HepG2 (cell line): ENCODE data around the gene TTLL10. TPM values are rescaled to one million over a fixed set of nuclear protein-coding genes. Genes with fewer than 3 reads are reported as not detected.

Source experiments
- ATAC-seq: fragments of 200-7000 bp; cut with Tn5 transposase; 3 replicates; pipeline ENCODE4 v1.9.1; 2020; ENCODE audit warnings: mild to moderate bottlenecking, moderate library complexity
- BruUV-seq: library from RNA; stranded (reverse); fragments of 400-500 nt; replicated peaks from 2 replicates; lab custom pipeline; 2021; lab: Mats Ljungman, UMichigan
- CTCF ChIA-PET: fragments of 300-600 bp; formaldehyde crosslinking; extraction: SDS; loops from one replicate; lab custom pipeline; 2021; ENCODE audit warnings: low total read pairs, inconsistent platforms, low intra/inter-chr PET ratio; lab: Yijun Ruan, JAX
- POLR2A ChIA-PET: fragments of 350-600 bp; sonication (Branson Sonifier 250); formaldehyde crosslinking; loops from one replicate; lab custom pipeline; 2020; ENCODE audit warnings: antibody characterized with exemption, inconsistent platforms; lab: Yijun Ruan, JAX
- DNase-seq: peaks from one replicate; pipeline ENCODE4 v3.0.0-alpha.2; 2015; ENCODE audit warnings: low spot score
- FAIRE-seq: peaks from 3 replicates; lab custom pipeline; 2011; peaks lifted over from hg19 to GRCh38; lab: Jason Lieb, UNC
- H2AFZ ChIP-seq: one replicate; pipeline ENCODE4 v1.6.1; 2011; ENCODE audit warnings: low read length, inconsistent platforms
- H3K27ac ChIP-seq: fragments of 300-600 bp; 3 replicates; pipeline ENCODE4 v1.8.0; 2011; ENCODE audit warnings: mixed run types, mild to moderate bottlenecking, mixed read lengths, low read length, inconsistent platforms; ENCODE audit not compliant: insufficient read depth; ENCODE audit errors: extremely low read length
- H3K27me3 ChIP-seq, 2 experiments: fragments of 200-600 bp in 1 of 2; 2 replicates in 1 of 2; 3 replicates in 1 of 2; pipeline versions ENCODE4 v1.6.0 to v1.8.0; 2011; ENCODE audit warnings: low read length in 2 of 2, mild to moderate bottlenecking in 2 of 2, moderate library complexity in 2 of 2, inconsistent platforms in 1 of 2; ENCODE audit not compliant: insufficient read depth in 2 of 2, control insufficient read depth in 1 of 2
- H3K36me3 ChIP-seq, 2 experiments: fragments of 200-600 bp in 1 of 2; replicated peaks in 1 of 2; 2 replicates in 1 of 2; 3 replicates in 1 of 2; pipeline versions ENCODE4 v1.5.1 to v1.8.0; 2011; ENCODE audit warnings: low read length in 2 of 2, inconsistent platforms in 1 of 2; ENCODE audit not compliant: insufficient read depth in 2 of 2, control insufficient read depth in 1 of 2
- H3K4me1 ChIP-seq: 2 replicates; pipeline ENCODE4 v1.5.1; 2012; ENCODE audit warnings: low read length, inconsistent platforms; ENCODE audit not compliant: insufficient read depth
- H3K4me2 ChIP-seq: 2 replicates; pipeline ENCODE4 v1.6.0; 2011; ENCODE audit warnings: low read depth, low read length, inconsistent platforms
- H3K4me3 ChIP-seq, 3 experiments: fragments of 200-600 bp in 1 of 3; sonication (generic), shearing (Covaris generic) in 1 of 3; replicated peaks in 1 of 3; 2 replicates each; pipeline ENCODE4 v1.5.1; 2011 to 2016; ENCODE audit warnings: low read length in 3 of 3, inconsistent platforms in 2 of 3, low read depth in 2 of 3, mild to moderate bottlenecking in 2 of 3, control low read depth in 1 of 3, mixed read lengths in 1 of 3; ENCODE audit not compliant: insufficient read depth in 1 of 3
- H3K79me2 ChIP-seq: one replicate; pipeline ENCODE4 v1.6.1; 2011; ENCODE audit warnings: low read length, inconsistent platforms; ENCODE audit not compliant: insufficient read depth
- H3K9ac ChIP-seq: 2 replicates; pipeline ENCODE4 v1.6.0; 2011; ENCODE audit warnings: mild to moderate bottlenecking, low read depth, low read length, inconsistent platforms; ENCODE audit not compliant: insufficient read depth
- H3K9me3 ChIP-seq: 2 replicates; pipeline ENCODE4 v1.5.1; 2012; ENCODE audit warnings: mild to moderate bottlenecking, low read length
- H4K20me1 ChIP-seq: 2 replicates; pipeline ENCODE4 v1.6.0; 2011; ENCODE audit warnings: inconsistent platforms, mild to moderate bottlenecking, low read length, moderate library complexity; ENCODE audit not compliant: insufficient read depth
- ATF7 ChIP-seq, 2 experiments: fragments of 450-650 bp in 1 of 2; sonication (generic) in 1 of 2; formaldehyde crosslinking in 1 of 2; IDR thresholded peaks; 2 replicates each; pipeline versions ENCODE4 v1.4.0 to v1.6.1; 2016 to 2020; ENCODE audit warnings: antibody characterized with exemption in 1 of 2, mild to moderate bottlenecking in 1 of 2, missing genetic modification reagents in 1 of 2
- DNMT1 ChIP-seq: sonication (generic); formaldehyde crosslinking; IDR thresholded peaks from 2 replicates; pipeline ENCODE4 v1.5.1; 2020; ENCODE audit warnings: mild to moderate bottlenecking, missing genetic modification reagents
- FLYWCH1 ChIP-seq: sonication (generic); formaldehyde crosslinking; IDR thresholded peaks from 2 replicates; pipeline ENCODE4 v1.8.1; 2023; ENCODE audit warnings: mild to moderate bottlenecking, missing genetic modification reagents
- FOXK1 ChIP-seq: sonication (generic); formaldehyde crosslinking; IDR thresholded peaks from 2 replicates; pipeline ENCODE4 v1.4.0; 2020; ENCODE audit warnings: low read depth, missing genetic modification reagents, borderline replicate concordance
- MTA3 ChIP-seq: sonication (generic); formaldehyde crosslinking; IDR thresholded peaks from 2 replicates; pipeline ENCODE4 v1.4.0; 2020; ENCODE audit warnings: missing genetic modification reagents
- MXD4 ChIP-seq: IDR thresholded peaks from 2 replicates; pipeline ENCODE4 v1.6.1; 2016; ENCODE audit warnings: mild to moderate bottlenecking, missing biosample characterization, missing genetic modification reagents
- SETDB1 ChIP-seq: sonication (generic); formaldehyde crosslinking; IDR thresholded peaks from 2 replicates; pipeline ENCODE4 v1.5.1; 2020; ENCODE audit warnings: missing genetic modification reagents, mild to moderate bottlenecking, borderline replicate concordance
- TBX3 ChIP-seq: fragments of 450-650 bp; IDR thresholded peaks from 2 replicates; pipeline ENCODE4 v1.6.1; 2017; ENCODE audit warnings: antibody characterized with exemption, mild to moderate bottlenecking, inconsistent platforms, borderline replicate concordance
- XRCC5 ChIP-seq: fragments of 200-400 bp; formaldehyde crosslinking; optimal IDR thresholded peaks from 2 replicates; pipeline ENCODE3; 2017; ENCODE audit warnings: mild to moderate bottlenecking, low read length
- ZNF101 ChIP-seq: sonication (generic); formaldehyde crosslinking; IDR thresholded peaks from 2 replicates; pipeline ENCODE4 v1.4.0; 2020; ENCODE audit warnings: mild to moderate bottlenecking, low read depth, missing genetic modification reagents, borderline replicate concordance
- ZNF430 ChIP-seq: sonication (generic); formaldehyde crosslinking; IDR thresholded peaks from 2 replicates; pipeline ENCODE4 v1.9.0; 2021; ENCODE audit warnings: mild to moderate bottlenecking, missing genetic modification reagents
- ZNF775 ChIP-seq: sonication (generic); formaldehyde crosslinking; IDR thresholded peaks from 2 replicates; pipeline ENCODE4 v1.4.0; 2020; ENCODE audit warnings: missing genetic modification reagents, mild to moderate bottlenecking, moderate library complexity, borderline replicate concordance
- ZNF777 ChIP-seq: sonication (generic); formaldehyde crosslinking; IDR thresholded peaks from 2 replicates; pipeline ENCODE4 v1.4.0; 2020; ENCODE audit warnings: missing genetic modification reagents
- ZNF83 ChIP-seq: sonication (generic); formaldehyde crosslinking; IDR thresholded peaks from 2 replicates; pipeline ENCODE4 v1.4.0; 2020; ENCODE audit warnings: missing genetic modification reagents, mild to moderate bottlenecking, borderline replicate concordance
- ZSCAN31 ChIP-seq: sonication (generic); formaldehyde crosslinking; IDR thresholded peaks from 2 replicates; pipeline ENCODE4 v1.5.0; 2020; ENCODE audit warnings: low read depth, mild to moderate bottlenecking, missing genetic modification reagents
- WGBS: methylation state at CpG from one replicate; pipeline ENCODE4 v1.1.6; 2017; ENCODE audit warnings: low lambda C conversion rate; 5-methylcytosine and 5-hydroxymethylcytosine counted together
- in situ Hi-C: cut with HindIII; loops from 2 replicates; pipeline ENCODE4 v1.10.0; 2017; ENCODE audit warnings: low pct_unique_long_range_greater_than_20kb; ENCODE audit not compliant: extremely low pct_ligation_motif_present
- intact Hi-C: fragments of 100-400 bp; cut with micrococcal nuclease; formaldehyde crosslinking; loops from one replicate; pipeline ENCODE4 v1.10.0; 2022; ENCODE audit not compliant: unreplicated experiment
- polyA plus RNA-seq, 8 experiments: library from polyadenylated mRNA; depleted of rRNA in 3 of 8; stranded (reverse) in 7 of 8; unstranded in 1 of 8; fragments of >200 nt; fragmentation: Illumina TruSeq in 4 of 8; extraction: Trizol in 4 of 8; gene quantifications; 2 replicates each; pipeline versions ENCODE4 v1.2.1 to v1.2.3, GENCODE V29; 2011 to 2016; ENCODE audit warnings: low read depth in 4 of 8, missing spikeins in 1 of 8, mixed read lengths in 1 of 8; ENCODE audit not compliant: insufficient read depth in 1 of 8
- total RNA-seq, 5 experiments: library from RNA; depleted of rRNA; stranded (reverse); fragments of >200 nt; fragmentation: Illumina TruSeq; extraction: Trizol; gene quantifications; 2 replicates each; pipeline ENCODE4 v1.2.3, GENCODE V29; 2016; ENCODE audit warnings: low read depth in 1 of 5
- TF ChIP-seq, protein P1 (sequence below): sonication (generic); formaldehyde crosslinking; IDR thresholded peaks from 2 replicates; pipeline ENCODE4 v1.4.0; 2020; ENCODE audit warnings: mild to moderate bottlenecking, missing genetic modification reagents, borderline replicate concordance
- TF ChIP-seq, protein P2 (sequence below): sonication (generic); formaldehyde crosslinking; IDR thresholded peaks from 2 replicates; pipeline ENCODE4; 2020; ENCODE audit warnings: missing genetic modification reagents, mild to moderate bottlenecking, borderline replicate concordance
- TF ChIP-seq, protein P3 (sequence below): sonication (generic); formaldehyde crosslinking; IDR thresholded peaks from 2 replicates; pipeline ENCODE4 v1.4.0; 2020; ENCODE audit warnings: mild to moderate bottlenecking, low read depth, missing genetic modification reagents

Gene TTLL10
- total and polyA plus RNA-seq, 2 of the 13 experiments (the other 11 are each of a cell fraction or from before 2014, with no cell fraction given): not detected

DNA sequence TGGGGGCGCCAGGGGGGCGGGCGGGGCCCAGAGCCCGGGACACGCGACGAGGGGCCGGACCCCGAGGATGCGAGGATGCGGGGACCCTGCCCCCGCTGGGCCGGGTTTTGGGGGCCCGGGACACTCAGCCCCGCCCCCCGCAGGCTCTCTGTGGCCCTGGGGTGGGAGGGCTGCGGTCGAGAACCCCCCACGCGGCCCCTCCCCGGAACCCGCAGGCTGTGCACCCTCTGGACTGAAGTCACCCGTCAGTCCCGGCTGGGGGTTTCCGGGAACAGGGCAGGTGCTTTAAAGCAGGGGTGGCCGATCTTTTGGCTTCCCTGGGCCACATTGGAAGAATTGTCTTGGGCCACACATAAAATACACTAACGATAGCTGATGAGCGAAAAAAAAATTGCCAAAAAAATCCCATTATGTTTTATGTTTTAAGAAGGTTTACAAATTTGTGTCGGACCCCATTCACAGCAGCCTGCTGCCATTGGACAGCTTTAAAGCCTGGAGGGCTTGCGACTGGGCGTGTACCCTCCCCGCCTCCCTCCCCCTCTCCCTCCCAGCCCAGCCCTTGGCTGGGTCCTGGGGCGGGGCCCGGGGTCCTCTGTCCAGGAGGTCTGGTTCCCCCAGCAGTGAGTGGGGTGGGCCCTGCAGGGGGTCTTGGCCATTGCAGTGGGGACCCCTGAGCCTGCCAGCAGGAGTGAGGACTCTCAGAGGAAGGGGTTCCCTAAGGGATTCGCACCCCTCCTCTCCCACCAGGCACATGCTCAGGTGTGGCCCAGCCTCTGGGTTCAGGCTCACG lies 36.2 kb upstream of the TTLL10 start:
- no peaks in the 10 kb centered on the region for H3K9me3 ChIP-seq
- no peaks in the 10 kb centered on the region for H4K20me1 ChIP-seq
- ATAC-seq: no peak
- no TSS peak for BruUV-seq
- H3K4me3 ChIP-seq: no peak overlapping the region
- H3K4me1 ChIP-seq: peaks cover 25% of the 10 kb centered on the region
- intact Hi-C loops (no loop called here), in situ Hi-C loops (no loop called here)
- no peak overlapping the region for H3K4me2 ChIP-seq
- ChIA-PET POLR2A (no interaction called here), CTCF (no interaction called here)
- no peak overlapping the region for H3K9ac ChIP-seq
- H2AFZ ChIP-seq: no peak overlapping the region
- H3K27me3 ChIP-seq: no peaks in the 10 kb centered on the region
- WGBS: 91% methylated on average over 19 of the region's 36 CpGs
- H3K27ac ChIP-seq: no peak overlapping the region
- no peaks in the 10 kb centered on the region for H3K79me2 ChIP-seq
- no peak for DNase-seq
- no peak for FAIRE-seq
- no peaks in the 10 kb centered on the region for H3K36me3 ChIP-seq
- no peak for TF ChIP-seq ZSCAN31 (CRISPR knock-in tag)
- no peak for TF ChIP-seq ZNF775 (CRISPR knock-in tag)
- no peak for TF ChIP-seq ZNF101 (CRISPR knock-in tag)
- no peak for TF ChIP-seq XRCC5
- no peak for TF ChIP-seq FOXK1 (CRISPR knock-in tag)
- TF ChIP-seq ATF7 (IDR thresholded peaks at IDR 0.05): no peak
- no peak for TF ChIP-seq ATF7 (CRISPR knock-in tag; IDR thresholded peaks at IDR 0.05)
- TF ChIP-seq, protein P1, sequence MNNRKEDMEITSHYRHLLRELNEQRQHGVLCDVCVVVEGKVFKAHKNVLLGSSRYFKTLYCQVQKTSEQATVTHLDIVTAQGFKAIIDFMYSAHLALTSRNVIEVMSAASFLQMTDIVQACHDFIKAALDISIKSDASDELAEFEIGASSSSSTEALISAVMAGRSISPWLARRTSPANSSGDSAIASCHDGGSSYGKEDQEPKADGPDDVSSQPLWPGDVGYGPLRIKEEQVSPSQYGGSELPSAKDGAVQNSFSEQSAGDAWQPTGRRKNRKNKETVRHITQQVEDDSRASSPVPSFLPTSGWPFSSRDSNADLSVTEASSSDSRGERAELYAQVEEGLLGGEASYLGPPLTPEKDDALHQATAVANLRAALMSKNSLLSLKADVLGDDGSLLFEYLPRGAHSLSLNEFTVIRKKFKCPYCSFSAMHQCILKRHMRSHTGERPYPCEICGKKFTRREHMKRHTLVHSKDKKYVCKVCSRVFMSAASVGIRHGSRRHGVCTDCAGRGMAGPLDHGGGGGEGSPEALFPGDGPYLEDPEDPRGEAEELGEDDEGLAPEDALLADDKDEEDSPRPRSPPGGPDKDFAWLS: no peak
- no peak for TF ChIP-seq MTA3 (CRISPR knock-in tag)
- no peak for TF ChIP-seq ZNF83 (CRISPR knock-in tag)
- TF ChIP-seq SETDB1: no peak
- no peak for TF ChIP-seq MXD4
- no peak for TF ChIP-seq DNMT1 (CRISPR knock-in tag)
- TF ChIP-seq ZNF430: no peak
- TF ChIP-seq, protein P2, sequence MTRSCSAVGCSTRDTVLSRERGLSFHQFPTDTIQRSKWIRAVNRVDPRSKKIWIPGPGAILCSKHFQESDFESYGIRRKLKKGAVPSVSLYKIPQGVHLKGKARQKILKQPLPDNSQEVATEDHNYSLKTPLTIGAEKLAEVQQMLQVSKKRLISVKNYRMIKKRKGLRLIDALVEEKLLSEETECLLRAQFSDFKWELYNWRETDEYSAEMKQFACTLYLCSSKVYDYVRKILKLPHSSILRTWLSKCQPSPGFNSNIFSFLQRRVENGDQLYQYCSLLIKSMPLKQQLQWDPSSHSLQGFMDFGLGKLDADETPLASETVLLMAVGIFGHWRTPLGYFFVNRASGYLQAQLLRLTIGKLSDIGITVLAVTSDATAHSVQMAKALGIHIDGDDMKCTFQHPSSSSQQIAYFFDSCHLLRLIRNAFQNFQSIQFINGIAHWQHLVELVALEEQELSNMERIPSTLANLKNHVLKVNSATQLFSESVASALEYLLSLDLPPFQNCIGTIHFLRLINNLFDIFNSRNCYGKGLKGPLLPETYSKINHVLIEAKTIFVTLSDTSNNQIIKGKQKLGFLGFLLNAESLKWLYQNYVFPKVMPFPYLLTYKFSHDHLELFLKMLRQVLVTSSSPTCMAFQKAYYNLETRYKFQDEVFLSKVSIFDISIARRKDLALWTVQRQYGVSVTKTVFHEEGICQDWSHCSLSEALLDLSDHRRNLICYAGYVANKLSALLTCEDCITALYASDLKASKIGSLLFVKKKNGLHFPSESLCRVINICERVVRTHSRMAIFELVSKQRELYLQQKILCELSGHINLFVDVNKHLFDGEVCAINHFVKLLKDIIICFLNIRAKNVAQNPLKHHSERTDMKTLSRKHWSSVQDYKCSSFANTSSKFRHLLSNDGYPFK (CRISPR knock-in tag): no peak
- TF ChIP-seq, protein P3, sequence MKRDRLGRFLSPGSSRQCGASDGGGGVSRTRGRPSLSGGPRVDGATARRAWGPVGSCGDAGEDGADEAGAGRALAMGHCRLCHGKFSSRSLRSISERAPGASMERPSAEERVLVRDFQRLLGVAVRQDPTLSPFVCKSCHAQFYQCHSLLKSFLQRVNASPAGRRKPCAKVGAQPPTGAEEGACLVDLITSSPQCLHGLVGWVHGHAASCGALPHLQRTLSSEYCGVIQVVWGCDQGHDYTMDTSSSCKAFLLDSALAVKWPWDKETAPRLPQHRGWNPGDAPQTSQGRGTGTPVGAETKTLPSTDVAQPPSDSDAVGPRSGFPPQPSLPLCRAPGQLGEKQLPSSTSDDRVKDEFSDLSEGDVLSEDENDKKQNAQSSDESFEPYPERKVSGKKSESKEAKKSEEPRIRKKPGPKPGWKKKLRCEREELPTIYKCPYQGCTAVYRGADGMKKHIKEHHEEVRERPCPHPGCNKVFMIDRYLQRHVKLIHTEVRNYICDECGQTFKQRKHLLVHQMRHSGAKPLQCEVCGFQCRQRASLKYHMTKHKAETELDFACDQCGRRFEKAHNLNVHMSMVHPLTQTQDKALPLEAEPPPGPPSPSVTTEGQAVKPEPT (CRISPR knock-in tag): no peak
- no peak for TF ChIP-seq ZNF777 (CRISPR knock-in tag)
- no peak for TF ChIP-seq TBX3
- no peak for TF ChIP-seq FLYWCH1 (CRISPR knock-in tag)
